Measurements from ENCODE around the gene TGFBRAP1. TPM values are rescaled to one million over a fixed set of nuclear protein-coding genes. Genes with fewer than 3 reads are reported as not detected.

Gene TGFBRAP1
- total and polyA plus RNA-seq, 7 donors, result 4.8 to 24.6 (median 17.4) TPM

DNA sequence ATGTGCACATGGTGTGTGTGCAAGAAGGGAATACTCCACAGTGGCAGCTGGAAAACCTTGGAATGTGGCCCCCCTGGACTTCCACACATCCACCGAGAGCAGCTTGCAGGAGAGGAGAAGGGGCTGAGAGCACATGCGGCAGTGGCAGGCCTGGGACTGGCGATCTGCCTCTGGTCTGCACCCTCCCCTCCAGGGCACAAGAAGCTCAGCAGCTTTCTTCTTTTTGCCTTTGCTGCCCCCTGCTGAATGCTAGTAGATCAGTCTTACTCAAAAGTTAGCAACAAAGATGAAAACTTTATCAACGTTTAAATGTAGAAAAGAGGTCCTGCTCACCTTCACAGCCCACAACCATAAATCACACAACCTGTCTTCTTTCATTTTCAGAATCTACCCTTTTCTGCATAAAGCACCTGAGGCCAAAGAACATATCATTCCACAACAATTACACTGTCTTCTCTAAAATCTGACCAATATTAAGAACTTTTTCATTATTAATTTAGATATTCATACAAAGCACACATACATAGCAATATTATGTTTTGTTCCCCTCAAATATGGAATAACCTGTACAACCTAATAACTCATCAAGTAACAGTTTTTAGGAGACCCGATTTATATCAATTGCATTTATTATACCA is 34.6 kb downstream of the TGFBRAP1 start:
- peaks cover under 1 to 79% (median 27%) of the 10 kb centered on the region in 4 donors for H3K36me3 ChIP-seq
- no peaks in the 10 kb centered on the region for H3K27me3 ChIP-seq
- 53 to 73% methylated on average over 5 of the region's 5 CpGs for WGBS, 2 donors
- no peak overlapping the region for H3K27ac ChIP-seq
- DNase-seq, result no peak
- TF ChIP-seq, protein P1, sequence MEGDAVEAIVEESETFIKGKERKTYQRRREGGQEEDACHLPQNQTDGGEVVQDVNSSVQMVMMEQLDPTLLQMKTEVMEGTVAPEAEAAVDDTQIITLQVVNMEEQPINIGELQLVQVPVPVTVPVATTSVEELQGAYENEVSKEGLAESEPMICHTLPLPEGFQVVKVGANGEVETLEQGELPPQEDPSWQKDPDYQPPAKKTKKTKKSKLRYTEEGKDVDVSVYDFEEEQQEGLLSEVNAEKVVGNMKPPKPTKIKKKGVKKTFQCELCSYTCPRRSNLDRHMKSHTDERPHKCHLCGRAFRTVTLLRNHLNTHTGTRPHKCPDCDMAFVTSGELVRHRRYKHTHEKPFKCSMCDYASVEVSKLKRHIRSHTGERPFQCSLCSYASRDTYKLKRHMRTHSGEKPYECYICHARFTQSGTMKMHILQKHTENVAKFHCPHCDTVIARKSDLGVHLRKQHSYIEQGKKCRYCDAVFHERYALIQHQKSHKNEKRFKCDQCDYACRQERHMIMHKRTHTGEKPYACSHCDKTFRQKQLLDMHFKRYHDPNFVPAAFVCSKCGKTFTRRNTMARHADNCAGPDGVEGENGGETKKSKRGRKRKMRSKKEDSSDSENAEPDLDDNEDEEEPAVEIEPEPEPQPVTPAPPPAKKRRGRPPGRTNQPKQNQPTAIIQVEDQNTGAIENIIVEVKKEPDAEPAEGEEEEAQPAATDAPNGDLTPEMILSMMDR (IDR thresholded peaks at IDR 0.05), result peak in 1 of 4 experiments; percentile 19
- no peak for TF ChIP-seq EP300 (IDR thresholded peaks at IDR 0.05)
- H3K4me1 ChIP-seq, result no peaks in the 10 kb centered on the region
- H3K9me3 ChIP-seq, result no peaks in the 10 kb centered on the region
- intact Hi-C loops (cut with DNase I), result no loop called here
- no peak overlapping the region for H3K4me3 ChIP-seq

DNA sequence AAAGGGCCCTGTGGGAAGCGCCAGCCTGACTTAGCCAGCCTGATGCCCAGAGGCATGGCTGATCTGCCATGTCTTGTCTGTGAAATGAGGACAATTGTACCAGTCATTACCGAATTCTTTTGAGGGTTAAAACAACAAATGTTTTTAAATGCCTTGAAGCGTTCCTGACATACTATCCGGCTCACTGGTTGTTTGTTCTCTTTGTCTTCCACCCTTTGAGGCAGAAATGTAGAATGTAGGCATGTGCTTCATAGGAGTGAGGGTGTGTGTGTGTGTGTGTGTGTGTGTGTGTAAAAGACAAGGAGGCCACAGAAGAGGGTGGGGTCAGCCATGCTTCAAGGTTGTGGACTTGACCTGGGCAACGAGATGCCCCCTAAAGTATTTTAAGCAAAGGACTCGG is 35.5 kb downstream of the TGFBRAP1 start:
- H3K36me3 ChIP-seq, result peaks cover 5 to 86% (median 27%) of the 10 kb centered on the region in 4 donors
- 91 to 95% methylated on average over 6 of the region's 6 CpGs for WGBS, 2 donors
- TF ChIP-seq, protein P1 (IDR thresholded peaks at IDR 0.05), result no peak
- TF ChIP-seq POLR2A (IDR thresholded peaks at IDR 0.05) (no peak), EP300 (IDR thresholded peaks at IDR 0.05) (no peak), POLR2AphosphoS5 (IDR thresholded peaks at IDR 0.05) (no peak)
- H3K27me3 ChIP-seq, result no peaks in the 10 kb centered on the region
- intact Hi-C loops (cut with DNase I), result no loop called here
- H3K4me3 ChIP-seq, result no peak overlapping the region
- no peak for DNase-seq
- no peak overlapping the region for H3K27ac ChIP-seq
- no peaks in the 10 kb centered on the region for H3K9me3 ChIP-seq
- no peaks in the 10 kb centered on the region for H3K4me1 ChIP-seq

DNA sequence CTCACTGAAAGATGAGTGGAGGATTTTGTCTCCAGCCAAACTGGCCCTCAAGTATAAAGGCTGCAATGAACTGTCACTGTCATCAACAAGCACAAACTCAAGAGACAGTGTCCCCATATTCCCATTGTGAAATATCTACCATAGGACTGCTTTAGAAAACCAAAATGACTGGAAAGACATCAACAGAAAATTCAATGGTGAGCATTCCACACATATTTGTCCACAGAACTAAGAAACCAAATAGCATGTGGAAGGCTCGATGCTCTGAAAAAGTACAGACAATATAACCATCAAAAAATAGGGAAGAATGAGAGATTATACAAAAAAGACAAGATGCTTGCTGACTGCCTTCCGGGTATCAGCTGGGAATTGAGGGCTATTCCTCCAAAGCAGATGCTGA is 37.6 kb downstream of the TGFBRAP1 start:
- intact Hi-C loops (cut with DNase I), result no loop called here
- H3K27me3 ChIP-seq, result no peaks in the 10 kb centered on the region
- DNase-seq, result no peak
- H3K4me3 ChIP-seq, result no peak overlapping the region
- TF ChIP-seq POLR2A (IDR thresholded peaks at IDR 0.05) (no peak), EP300 (IDR thresholded peaks at IDR 0.05) (no peak)
- no peak overlapping the region for H3K27ac ChIP-seq
- H3K4me1 ChIP-seq, result no peaks in the 10 kb centered on the region
- 95 to 98% methylated on average over 2 of the region's 2 CpGs for WGBS, 2 donors
- H3K9me3 ChIP-seq, result no peaks in the 10 kb centered on the region
- peaks cover 5 to 84% (median 16%) of the 10 kb centered on the region in 4 donors for H3K36me3 ChIP-seq

DNA sequence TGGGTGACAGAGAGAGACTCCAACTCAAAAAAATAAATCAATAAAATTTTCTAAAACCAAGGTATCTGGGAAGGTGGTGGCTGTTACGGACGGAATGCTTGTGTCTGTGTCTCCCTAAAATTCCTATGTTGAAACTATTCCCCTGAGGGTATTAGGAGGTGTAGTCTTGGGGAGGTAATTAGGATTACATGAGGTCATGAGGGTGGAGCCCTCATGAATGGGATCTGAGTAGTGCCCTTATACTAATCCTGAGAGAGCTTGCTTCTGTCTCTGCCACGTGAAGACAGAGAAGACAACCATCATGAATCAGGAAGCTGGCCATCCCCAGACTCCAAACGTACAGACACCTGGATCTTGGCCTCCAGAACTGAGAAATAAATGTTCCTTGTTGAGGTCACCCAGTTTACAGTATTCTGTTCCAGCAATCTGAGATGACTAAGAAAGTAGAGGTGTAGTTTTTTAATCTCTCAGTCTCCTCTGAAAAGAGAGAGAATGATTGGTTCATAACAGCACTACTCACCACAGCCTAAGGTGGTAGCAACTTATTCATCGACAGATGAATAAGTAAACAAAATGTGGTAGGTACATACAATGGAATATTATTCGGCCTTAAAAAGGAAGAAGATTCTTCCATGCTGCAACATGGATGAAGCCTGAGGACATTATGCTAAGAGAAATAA is 38.4 kb downstream of the TGFBRAP1 start:
- peaks cover 5 to 86% (median 20%) of the 10 kb centered on the region in 4 donors for H3K36me3 ChIP-seq
- 94 to 96% methylated on average over 6 of the region's 6 CpGs for WGBS, 2 donors
- intact Hi-C loops (cut with DNase I), result no loop called here

DNA sequence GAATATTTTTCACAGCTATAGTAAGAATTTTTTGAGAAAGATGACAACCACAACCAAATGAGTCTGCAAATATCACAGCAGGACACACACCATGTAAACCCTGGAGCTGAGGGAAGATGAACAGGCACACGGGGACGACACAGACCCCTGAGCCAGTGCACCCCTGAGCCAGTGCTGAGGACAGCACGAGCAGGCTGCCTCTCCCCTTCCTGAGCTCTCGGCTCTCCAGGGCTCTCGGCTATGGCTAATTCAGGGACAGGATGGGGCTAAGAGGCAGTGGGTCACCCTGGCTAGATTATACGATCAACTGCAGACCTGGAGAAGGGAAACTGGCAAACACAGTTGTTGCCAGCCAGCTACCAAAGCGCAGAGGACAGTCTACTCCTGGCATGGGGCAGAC is 41.4 kb downstream of the TGFBRAP1 start:
- DNase-seq, result no peak
- H3K27me3 ChIP-seq, result no peaks in the 10 kb centered on the region
- WGBS, 2 donors, result 86 to 97% methylated on average over 7 of the region's 7 CpGs
- no peaks in the 10 kb centered on the region for H3K4me1 ChIP-seq
- TF ChIP-seq, protein P1 (IDR thresholded peaks at IDR 0.05), result no peak
- TF ChIP-seq POLR2AphosphoS5 (IDR thresholded peaks at IDR 0.05), result no peak
- peaks cover 13 to 87% (median 17%) of the 10 kb centered on the region in 4 donors for H3K36me3 ChIP-seq
- H3K4me3 ChIP-seq, result no peak overlapping the region
- no peaks in the 10 kb centered on the region for H3K9me3 ChIP-seq
- H3K27ac ChIP-seq, result no peak overlapping the region
- intact Hi-C loops (cut with DNase I), result no loop called here

More for the DNA sequence above, 38.4 kb downstream of the TGFBRAP1 start:
- DNase-seq, result no peak
- Histone ChIP-seq H3K4me3 (no peak overlapping the region), H3K9me3 (no peaks in the 10 kb centered on the region), H3K27ac (no peak overlapping the region), H3K4me1 (no peaks in the 10 kb centered on the region), H3K27me3 (no peaks in the 10 kb centered on the region)
- TF ChIP-seq, protein P1 (IDR thresholded peaks at IDR 0.05), result no peak
- TF ChIP-seq POLR2AphosphoS5 (IDR thresholded peaks at IDR 0.05) (no peak), POLR2A (IDR thresholded peaks at IDR 0.05) (no peak), EP300 (IDR thresholded peaks at IDR 0.05) (no peak)
